NB4 (cell line): Measurements from ENCODE around the gene SLC30A9.

ENCODE experiments used
- MYC ChIP-seq: IDR thresholded peaks from 2 replicates; pipeline ENCODE4 v1.6.1; 2011; ENCODE audit warnings: low read depth, low read length
- TF ChIP-seq, protein P1 (sequence below): IDR thresholded peaks from one replicate; pipeline ENCODE4 v1.5.1; 2012; ENCODE audit warnings: low read depth, low read length

DNA sequence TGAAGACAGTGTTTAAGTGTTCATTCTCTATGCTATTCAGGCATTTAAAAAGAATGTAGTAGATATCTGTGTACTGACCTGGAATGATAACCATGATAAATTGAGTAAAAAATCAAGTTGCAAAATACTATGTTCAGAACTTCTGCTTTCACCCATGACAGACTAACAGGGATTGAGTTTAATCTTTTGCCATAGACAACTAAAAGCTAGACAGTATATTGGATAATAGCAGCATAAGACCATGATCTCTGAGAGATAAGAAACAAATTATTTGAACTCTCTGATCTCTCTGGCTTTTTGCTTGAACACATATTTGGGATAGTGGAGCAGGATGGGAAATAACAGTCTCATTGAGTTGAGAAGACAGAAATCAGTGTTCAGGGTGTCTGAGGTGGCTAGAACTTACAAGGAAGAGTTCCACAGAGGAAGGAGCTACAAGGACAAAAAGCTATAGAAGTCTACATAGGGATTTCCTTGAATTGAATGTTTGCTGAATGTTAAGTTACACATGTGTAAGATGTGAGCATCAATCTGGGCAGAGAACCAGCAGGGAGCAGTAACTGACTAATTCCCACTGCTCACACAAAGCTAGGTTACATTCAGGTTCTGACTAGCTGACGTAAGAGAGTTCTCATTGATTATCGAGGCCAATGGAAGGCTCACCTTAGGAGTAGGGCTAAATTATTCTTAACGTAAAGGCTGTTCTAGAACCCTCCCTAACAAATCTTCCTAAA lies 60.4 kb downstream of the SLC30A9 start:
- no peak for TF ChIP-seq MYC
- TF ChIP-seq, protein P1, sequence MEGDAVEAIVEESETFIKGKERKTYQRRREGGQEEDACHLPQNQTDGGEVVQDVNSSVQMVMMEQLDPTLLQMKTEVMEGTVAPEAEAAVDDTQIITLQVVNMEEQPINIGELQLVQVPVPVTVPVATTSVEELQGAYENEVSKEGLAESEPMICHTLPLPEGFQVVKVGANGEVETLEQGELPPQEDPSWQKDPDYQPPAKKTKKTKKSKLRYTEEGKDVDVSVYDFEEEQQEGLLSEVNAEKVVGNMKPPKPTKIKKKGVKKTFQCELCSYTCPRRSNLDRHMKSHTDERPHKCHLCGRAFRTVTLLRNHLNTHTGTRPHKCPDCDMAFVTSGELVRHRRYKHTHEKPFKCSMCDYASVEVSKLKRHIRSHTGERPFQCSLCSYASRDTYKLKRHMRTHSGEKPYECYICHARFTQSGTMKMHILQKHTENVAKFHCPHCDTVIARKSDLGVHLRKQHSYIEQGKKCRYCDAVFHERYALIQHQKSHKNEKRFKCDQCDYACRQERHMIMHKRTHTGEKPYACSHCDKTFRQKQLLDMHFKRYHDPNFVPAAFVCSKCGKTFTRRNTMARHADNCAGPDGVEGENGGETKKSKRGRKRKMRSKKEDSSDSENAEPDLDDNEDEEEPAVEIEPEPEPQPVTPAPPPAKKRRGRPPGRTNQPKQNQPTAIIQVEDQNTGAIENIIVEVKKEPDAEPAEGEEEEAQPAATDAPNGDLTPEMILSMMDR = no peak
